K562 (cell line): ENCODE measurements around the gene GNG3. TPM values are rescaled to one million over a fixed set of nuclear protein-coding genes. Genes with fewer than 3 reads are reported as not detected.

Source experiments
- BDP1 ChIP-seq: IDR thresholded peaks from 3 replicates; pipeline ENCODE4 v1.6.1; 2011; ENCODE audit not compliant: insufficient read length, insufficient read depth
- FOXP1 ChIP-seq: sonication (generic); formaldehyde crosslinking; IDR thresholded peaks from 2 replicates; pipeline ENCODE4 v1.8.0; 2022; ENCODE audit warnings: mild to moderate bottlenecking, missing genetic modification reagents
- GABPB2 ChIP-seq: fragments of 250-450 bp; sonication (Bioruptor Pico); conservative IDR thresholded peaks from 2 replicates; pipeline ENCODE4 v1.5.1; 2021; ENCODE audit warnings: mild to moderate bottlenecking
- NELFE ChIP-seq: IDR thresholded peaks from 2 replicates; pipeline ENCODE4 v1.6.1; 2011; ENCODE audit warnings: mild to moderate bottlenecking; ENCODE audit not compliant: insufficient read depth, insufficient read length
- NFRKB ChIP-seq: fragments of 450-650 bp; IDR thresholded peaks from 2 replicates; pipeline ENCODE4 v1.6.1; 2016; ENCODE audit warnings: low read depth
- PURB ChIP-seq: sonication (generic); formaldehyde crosslinking; IDR thresholded peaks from 2 replicates; pipeline ENCODE4 v1.9.0; 2021; ENCODE audit warnings: low read depth, mild to moderate bottlenecking, missing genetic modification reagents
- YY1 ChIP-seq, 3 experiments: IDR thresholded peaks; 2 replicates each; pipeline ENCODE4 v1.6.1; 2011; ENCODE audit warnings: low read length in 2 of 3, mild to moderate bottlenecking in 2 of 3, moderate library complexity in 2 of 3, borderline replicate concordance in 1 of 3, control low read depth in 1 of 3, low read depth in 1 of 3; ENCODE audit not compliant: insufficient read depth in 3 of 3, insufficient replicate concordance in 2 of 3, control insufficient read depth in 1 of 3, insufficient read length in 1 of 3; ENCODE audit errors: extremely low read depth in 1 of 3
- ZNF165 ChIP-seq: fragments of 250-450 bp; sonication (Bioruptor Pico); IDR thresholded peaks from 2 replicates; pipeline ENCODE4 v1.4.0; 2020; ENCODE audit warnings: borderline replicate concordance
- polyA plus RNA-seq, 8 experiments: library from polyadenylated mRNA; depleted of rRNA in 4 of 8; stranded (reverse) in 5 of 8; unstranded in 3 of 8; fragments of >200 nt; fragmentation: Nextera tagmentation in 2 of 8; fragmentation: Illumina TruSeq in 1 of 8; extraction: Ambion mirVana in 2 of 8; extraction: Trizol in 1 of 8; gene quantifications; 2 replicates each; pipeline versions ENCODE4 v1.2.1 to v1.2.3, GENCODE V29; 2011 to 2014; ENCODE audit warnings: inconsistent platforms in 1 of 8, missing spikeins in 1 of 8
- total RNA-seq, 7 experiments: library from RNA; depleted of rRNA in 6 of 7; stranded (reverse); fragments of >200 nt in 6 of 7; fragmentation: Illumina TruSeq in 2 of 7; extraction: Trizol in 2 of 7; gene quantifications; 2 replicates each; pipeline versions ENCODE4 v1.2.1 to v1.2.3, GENCODE V29; 2011 to 2021; ENCODE audit warnings: low replicate concordance in 1 of 7
- TF ChIP-seq, protein P1 (sequence below), 2 experiments: fragments of 450-650 bp; IDR thresholded peaks; 2 replicates each; pipeline ENCODE4 v1.6.1; 2018; ENCODE audit warnings: mild to moderate bottlenecking in 2 of 2, low read depth in 1 of 2; ENCODE audit not compliant: partially characterized antibody in 2 of 2
- TF ChIP-seq, protein P2 (sequence below): sonication (generic); formaldehyde crosslinking; IDR thresholded peaks from 2 replicates; pipeline ENCODE4 v1.8.0; 2022; ENCODE audit warnings: mild to moderate bottlenecking, missing genetic modification reagents
- TF ChIP-seq, protein P3 (sequence below): fragments of 250-450 bp; sonication (Bioruptor Pico); IDR thresholded peaks from 2 replicates; pipeline ENCODE4 v1.9.0; 2021; ENCODE audit warnings: mild to moderate bottlenecking, inconsistent platforms
- TF ChIP-seq, protein P4 (sequence below): fragments of 250-450 bp; sonication (Bioruptor Pico); IDR thresholded peaks from 2 replicates; pipeline ENCODE4 v1.5.0; 2022; ENCODE audit warnings: mild to moderate bottlenecking

GNG3 gene
- total and polyA plus RNA-seq, 9 of the 15 experiments (the other 6 are each of a cell fraction or from before 2014, with no cell fraction given): 0.07 TPM; not detected in 8

DNA sequence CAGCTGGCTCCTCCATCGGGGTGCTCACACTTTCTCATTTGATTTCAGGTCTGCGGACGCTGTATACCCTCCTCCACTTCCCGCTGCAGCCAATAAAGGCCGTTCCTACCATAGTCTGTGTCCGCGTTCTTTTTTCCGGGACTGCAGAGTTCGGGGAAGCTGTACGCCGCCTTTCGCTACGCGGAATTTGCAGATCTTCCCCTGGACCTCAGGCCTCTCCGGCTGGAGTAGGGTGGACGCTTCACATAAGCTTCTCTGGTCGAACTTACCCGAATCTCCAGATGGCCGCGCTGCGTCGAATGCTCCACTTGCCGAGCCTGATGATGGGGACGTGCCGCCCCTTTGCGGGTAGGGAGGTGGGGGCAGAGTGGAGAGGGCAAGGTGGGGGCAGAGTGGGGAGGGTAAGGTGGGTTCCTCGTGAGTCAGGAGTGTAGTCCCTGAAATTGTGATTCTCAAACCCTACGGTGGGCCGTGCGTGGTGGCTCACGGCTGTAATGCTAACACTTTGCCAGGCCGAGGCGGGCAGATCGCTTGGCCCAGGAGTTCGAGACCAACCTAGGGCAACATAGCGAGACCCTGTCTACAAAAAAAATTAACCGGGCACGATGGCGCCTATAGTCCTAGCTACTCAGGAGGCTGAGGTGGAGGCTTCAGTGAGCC, 41.7 kb upstream of the GNG3 start (continued):
- TF ChIP-seq, protein P1, sequence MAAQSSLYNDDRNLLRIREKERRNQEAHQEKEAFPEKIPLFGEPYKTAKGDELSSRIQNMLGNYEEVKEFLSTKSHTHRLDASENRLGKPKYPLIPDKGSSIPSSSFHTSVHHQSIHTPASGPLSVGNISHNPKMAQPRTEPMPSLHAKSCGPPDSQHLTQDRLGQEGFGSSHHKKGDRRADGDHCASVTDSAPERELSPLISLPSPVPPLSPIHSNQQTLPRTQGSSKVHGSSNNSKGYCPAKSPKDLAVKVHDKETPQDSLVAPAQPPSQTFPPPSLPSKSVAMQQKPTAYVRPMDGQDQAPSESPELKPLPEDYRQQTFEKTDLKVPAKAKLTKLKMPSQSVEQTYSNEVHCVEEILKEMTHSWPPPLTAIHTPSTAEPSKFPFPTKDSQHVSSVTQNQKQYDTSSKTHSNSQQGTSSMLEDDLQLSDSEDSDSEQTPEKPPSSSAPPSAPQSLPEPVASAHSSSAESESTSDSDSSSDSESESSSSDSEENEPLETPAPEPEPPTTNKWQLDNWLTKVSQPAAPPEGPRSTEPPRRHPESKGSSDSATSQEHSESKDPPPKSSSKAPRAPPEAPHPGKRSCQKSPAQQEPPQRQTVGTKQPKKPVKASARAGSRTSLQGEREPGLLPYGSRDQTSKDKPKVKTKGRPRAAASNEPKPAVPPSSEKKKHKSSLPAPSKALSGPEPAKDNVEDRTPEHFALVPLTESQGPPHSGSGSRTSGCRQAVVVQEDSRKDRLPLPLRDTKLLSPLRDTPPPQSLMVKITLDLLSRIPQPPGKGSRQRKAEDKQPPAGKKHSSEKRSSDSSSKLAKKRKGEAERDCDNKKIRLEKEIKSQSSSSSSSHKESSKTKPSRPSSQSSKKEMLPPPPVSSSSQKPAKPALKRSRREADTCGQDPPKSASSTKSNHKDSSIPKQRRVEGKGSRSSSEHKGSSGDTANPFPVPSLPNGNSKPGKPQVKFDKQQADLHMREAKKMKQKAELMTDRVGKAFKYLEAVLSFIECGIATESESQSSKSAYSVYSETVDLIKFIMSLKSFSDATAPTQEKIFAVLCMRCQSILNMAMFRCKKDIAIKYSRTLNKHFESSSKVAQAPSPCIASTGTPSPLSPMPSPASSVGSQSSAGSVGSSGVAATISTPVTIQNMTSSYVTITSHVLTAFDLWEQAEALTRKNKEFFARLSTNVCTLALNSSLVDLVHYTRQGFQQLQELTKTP (IDR thresholded peaks at IDR 0.05; ENCODE audit: low read depth in 1 of 2, partially characterized antibody in 2 of 2): peak; percentile 26 to 53
- TF ChIP-seq, protein P2, sequence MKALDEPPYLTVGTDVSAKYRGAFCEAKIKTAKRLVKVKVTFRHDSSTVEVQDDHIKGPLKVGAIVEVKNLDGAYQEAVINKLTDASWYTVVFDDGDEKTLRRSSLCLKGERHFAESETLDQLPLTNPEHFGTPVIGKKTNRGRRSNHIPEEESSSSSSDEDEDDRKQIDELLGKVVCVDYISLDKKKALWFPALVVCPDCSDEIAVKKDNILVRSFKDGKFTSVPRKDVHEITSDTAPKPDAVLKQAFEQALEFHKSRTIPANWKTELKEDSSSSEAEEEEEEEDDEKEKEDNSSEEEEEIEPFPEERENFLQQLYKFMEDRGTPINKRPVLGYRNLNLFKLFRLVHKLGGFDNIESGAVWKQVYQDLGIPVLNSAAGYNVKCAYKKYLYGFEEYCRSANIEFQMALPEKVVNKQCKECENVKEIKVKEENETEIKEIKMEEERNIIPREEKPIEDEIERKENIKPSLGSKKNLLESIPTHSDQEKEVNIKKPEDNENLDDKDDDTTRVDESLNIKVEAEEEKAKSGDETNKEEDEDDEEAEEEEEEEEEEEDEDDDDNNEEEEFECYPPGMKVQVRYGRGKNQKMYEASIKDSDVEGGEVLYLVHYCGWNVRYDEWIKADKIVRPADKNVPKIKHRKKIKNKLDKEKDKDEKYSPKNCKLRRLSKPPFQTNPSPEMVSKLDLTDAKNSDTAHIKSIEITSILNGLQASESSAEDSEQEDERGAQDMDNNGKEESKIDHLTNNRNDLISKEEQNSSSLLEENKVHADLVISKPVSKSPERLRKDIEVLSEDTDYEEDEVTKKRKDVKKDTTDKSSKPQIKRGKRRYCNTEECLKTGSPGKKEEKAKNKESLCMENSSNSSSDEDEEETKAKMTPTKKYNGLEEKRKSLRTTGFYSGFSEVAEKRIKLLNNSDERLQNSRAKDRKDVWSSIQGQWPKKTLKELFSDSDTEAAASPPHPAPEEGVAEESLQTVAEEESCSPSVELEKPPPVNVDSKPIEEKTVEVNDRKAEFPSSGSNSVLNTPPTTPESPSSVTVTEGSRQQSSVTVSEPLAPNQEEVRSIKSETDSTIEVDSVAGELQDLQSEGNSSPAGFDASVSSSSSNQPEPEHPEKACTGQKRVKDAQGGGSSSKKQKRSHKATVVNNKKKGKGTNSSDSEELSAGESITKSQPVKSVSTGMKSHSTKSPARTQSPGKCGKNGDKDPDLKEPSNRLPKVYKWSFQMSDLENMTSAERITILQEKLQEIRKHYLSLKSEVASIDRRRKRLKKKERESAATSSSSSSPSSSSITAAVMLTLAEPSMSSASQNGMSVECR: 0 out of 2 replicates have a peak, but pooled peaks have one; percentile 24
- TF ChIP-seq YY1 (IDR thresholded peaks at IDR 0.05; ENCODE audit: borderline replicate concordance in 1 of 3, control insufficient read depth in 1 of 3, extremely low read depth in 1 of 3, insufficient read depth in 3 of 3, insufficient read length in 1 of 3, insufficient replicate concordance in 2 of 3, low read depth in 1 of 3, low read length in 2 of 3): peak in 1 of 3 experiments; percentile 10
- no peak for TF ChIP-seq NFRKB
- TF ChIP-seq FOXP1 (CRISPR knock-in tag): 0 out of 2 replicates have a peak, but pooled peaks have one; percentile 36
- TF ChIP-seq ZNF165: peak; percentile 73; the same call in 1 of the 2 replicates
- TF ChIP-seq BDP1: no peak
- no peak for TF ChIP-seq PURB (CRISPR knock-in tag)
- TF ChIP-seq, protein P3, sequence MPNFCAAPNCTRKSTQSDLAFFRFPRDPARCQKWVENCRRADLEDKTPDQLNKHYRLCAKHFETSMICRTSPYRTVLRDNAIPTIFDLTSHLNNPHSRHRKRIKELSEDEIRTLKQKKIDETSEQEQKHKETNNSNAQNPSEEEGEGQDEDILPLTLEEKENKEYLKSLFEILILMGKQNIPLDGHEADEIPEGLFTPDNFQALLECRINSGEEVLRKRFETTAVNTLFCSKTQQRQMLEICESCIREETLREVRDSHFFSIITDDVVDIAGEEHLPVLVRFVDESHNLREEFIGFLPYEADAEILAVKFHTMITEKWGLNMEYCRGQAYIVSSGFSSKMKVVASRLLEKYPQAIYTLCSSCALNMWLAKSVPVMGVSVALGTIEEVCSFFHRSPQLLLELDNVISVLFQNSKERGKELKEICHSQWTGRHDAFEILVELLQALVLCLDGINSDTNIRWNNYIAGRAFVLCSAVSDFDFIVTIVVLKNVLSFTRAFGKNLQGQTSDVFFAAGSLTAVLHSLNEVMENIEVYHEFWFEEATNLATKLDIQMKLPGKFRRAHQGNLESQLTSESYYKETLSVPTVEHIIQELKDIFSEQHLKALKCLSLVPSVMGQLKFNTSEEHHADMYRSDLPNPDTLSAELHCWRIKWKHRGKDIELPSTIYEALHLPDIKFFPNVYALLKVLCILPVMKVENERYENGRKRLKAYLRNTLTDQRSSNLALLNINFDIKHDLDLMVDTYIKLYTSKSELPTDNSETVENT (CRISPR knock-in tag): no peak
- no peak for TF ChIP-seq GABPB2
- TF ChIP-seq NELFE: no peak
- TF ChIP-seq, protein P4, sequence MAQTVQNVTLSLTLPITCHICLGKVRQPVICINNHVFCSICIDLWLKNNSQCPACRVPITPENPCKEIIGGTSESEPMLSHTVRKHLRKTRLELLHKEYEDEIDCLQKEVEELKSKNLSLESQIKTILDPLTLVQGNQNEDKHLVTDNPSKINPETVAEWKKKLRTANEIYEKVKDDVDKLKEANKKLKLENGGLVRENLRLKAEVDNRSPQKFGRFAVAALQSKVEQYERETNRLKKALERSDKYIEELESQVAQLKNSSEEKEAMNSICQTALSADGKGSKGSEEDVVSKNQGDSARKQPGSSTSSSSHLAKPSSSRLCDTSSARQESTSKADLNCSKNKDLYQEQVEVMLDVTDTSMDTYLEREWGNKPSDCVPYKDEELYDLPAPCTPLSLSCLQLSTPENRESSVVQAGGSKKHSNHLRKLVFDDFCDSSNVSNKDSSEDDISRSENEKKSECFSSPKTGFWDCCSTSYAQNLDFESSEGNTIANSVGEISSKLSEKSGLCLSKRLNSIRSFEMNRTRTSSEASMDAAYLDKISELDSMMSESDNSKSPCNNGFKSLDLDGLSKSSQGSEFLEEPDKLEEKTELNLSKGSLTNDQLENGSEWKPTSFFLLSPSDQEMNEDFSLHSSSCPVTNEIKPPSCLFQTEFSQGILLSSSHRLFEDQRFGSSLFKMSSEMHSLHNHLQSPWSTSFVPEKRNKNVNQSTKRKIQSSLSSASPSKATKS (CRISPR knock-in tag): no peak
